IMR-90 (cell line): ENCODE data around the gene NPDC1. TPM values are rescaled to one million over a fixed set of nuclear protein-coding genes. Genes with fewer than 3 reads are reported as not detected.
A peak's percentile ranks its signal among the peaks of the same experiment; 100 is the strongest.

ENCODE experiments used
- ATAC-seq: fragments of 200-7000 bp; cut with Tn5 transposase; 2 replicates; pipeline ENCODE4 v1.9.1; 2020; ENCODE audit warnings: low read depth, mild to moderate bottlenecking, moderate library complexity
- BruUV-seq: library from RNA; stranded (reverse); fragments of 400-500 nt; replicated peaks from 2 replicates; lab custom pipeline; 2021; lab: Mats Ljungman, UMichigan
- CTCF ChIA-PET: fragments of 300-600 bp; formaldehyde crosslinking; extraction: SDS; loops from one replicate; lab custom pipeline; 2021; ENCODE audit warnings: antibody characterized with exemption; lab: Yijun Ruan, JAX
- POLR2A ChIA-PET: fragments of 300-600 bp; sonication (Branson Sonifier 250); formaldehyde crosslinking; loops from one replicate; lab custom pipeline; 2022; ENCODE audit warnings: antibody characterized with exemption; ENCODE audit not compliant: unreplicated experiment; lab: Charles Lee
- DNase-seq: peaks from one replicate; pipeline ENCODE4 v3.0.0; 2013
- H2AFZ ChIP-seq: replicated peaks from 2 replicates; pipeline ENCODE3; 2013; ENCODE audit warnings: low read length, mild to moderate bottlenecking; ENCODE audit not compliant: poor library complexity
- H2AK5ac ChIP-seq: 2 replicates; pipeline ENCODE4 v1.6.1; 2013; ENCODE audit warnings: low read depth, low read length, inconsistent platforms
- H2AK9ac ChIP-seq: replicated peaks from 2 replicates; pipeline ENCODE3; 2013; ENCODE audit warnings: mild to moderate bottlenecking, low read depth, low read length, moderate library complexity; ENCODE audit not compliant: poor library complexity
- H2BK120ac ChIP-seq: 2 replicates; pipeline ENCODE4 v1.6.1; 2013; ENCODE audit warnings: low read depth, low read length, inconsistent platforms
- H2BK15ac ChIP-seq: 3 replicates; pipeline ENCODE4 v1.6.1; 2013; ENCODE audit warnings: low read depth, low read length, inconsistent platforms
- H2BK20ac ChIP-seq: 2 replicates; pipeline ENCODE4 v1.6.1; 2013; ENCODE audit warnings: low read depth, mild to moderate bottlenecking, inconsistent platforms, low read length, moderate library complexity
- H2BK5ac ChIP-seq: 2 replicates; pipeline ENCODE4 v1.6.1; 2013; ENCODE audit warnings: mild to moderate bottlenecking, low read depth, low read length, inconsistent platforms; ENCODE audit not compliant: poor library complexity, severe bottlenecking
- H3K14ac ChIP-seq: replicated peaks from 2 replicates; pipeline ENCODE4 v1.6.1; 2013; ENCODE audit warnings: low read depth, low read length, inconsistent platforms
- H3K18ac ChIP-seq: 2 replicates; pipeline ENCODE4 v1.6.1; 2013; ENCODE audit warnings: low read depth, low read length, control low read depth
- H3K23ac ChIP-seq: 2 replicates; pipeline ENCODE4 v1.6.1; 2013; ENCODE audit warnings: low read depth, low read length, inconsistent platforms
- H3K27ac ChIP-seq: 2 replicates; pipeline ENCODE4 v1.5.1; 2013; ENCODE audit warnings: mild to moderate bottlenecking, control low read depth, low read length; ENCODE audit not compliant: insufficient read depth
- H3K27me3 ChIP-seq: 2 replicates; pipeline ENCODE4 v1.6.1; 2013; ENCODE audit warnings: low read length; ENCODE audit not compliant: control insufficient read depth, insufficient read depth
- H3K36me3 ChIP-seq: 2 replicates; pipeline ENCODE4 v1.6.1; 2013; ENCODE audit warnings: low read length, mixed read lengths; ENCODE audit not compliant: control insufficient read depth, insufficient read depth
- H3K4ac ChIP-seq: 2 replicates; pipeline ENCODE4 v1.6.1; 2013; ENCODE audit warnings: low read depth, low read length, inconsistent platforms
- H3K4me1 ChIP-seq: 2 replicates; pipeline ENCODE4 v1.6.1; 2013; ENCODE audit warnings: low read length, mixed read lengths; ENCODE audit not compliant: control insufficient read depth, insufficient read depth
- H3K4me2 ChIP-seq: 2 replicates; pipeline ENCODE4 v1.6.1; 2013; ENCODE audit warnings: low read depth, mild to moderate bottlenecking, control low read depth, low read length, moderate library complexity
- H3K4me3 ChIP-seq: 2 replicates; pipeline ENCODE4 v1.5.1; 2013; ENCODE audit warnings: low read depth, mild to moderate bottlenecking, control low read depth, low read length, moderate library complexity; ENCODE audit not compliant: insufficient read depth
- H3K56ac ChIP-seq: 2 replicates; pipeline ENCODE4 v1.6.1; 2013; ENCODE audit warnings: low read length, inconsistent platforms; ENCODE audit not compliant: insufficient read depth; ENCODE audit errors: extremely low read depth
- H3K79me1 ChIP-seq, 2 experiments: 2 replicates each; pipeline ENCODE4 v1.6.1; 2013; ENCODE audit warnings: low read length in 2 of 2, inconsistent platforms in 1 of 2, low read depth in 1 of 2
- H3K9ac ChIP-seq: 2 replicates; pipeline ENCODE4 v1.6.1; 2013; ENCODE audit warnings: low read depth, low read length, control low read depth
- H3K9me1 ChIP-seq: 2 replicates; pipeline ENCODE4 v1.6.1; 2013; ENCODE audit warnings: low read length, inconsistent platforms; ENCODE audit not compliant: insufficient read depth
- H3K9me3 ChIP-seq: 2 replicates; pipeline ENCODE4 v1.6.1; 2013; ENCODE audit warnings: low read length; ENCODE audit not compliant: control insufficient read depth, insufficient read depth
- H4K20me1 ChIP-seq: 2 replicates; pipeline ENCODE4 v1.6.1; 2013; ENCODE audit warnings: low read length, inconsistent platforms; ENCODE audit not compliant: insufficient read depth
- H4K5ac ChIP-seq: 2 replicates; pipeline ENCODE4 v1.6.1; 2013; ENCODE audit warnings: mild to moderate bottlenecking, low read depth, low read length, control low read depth
- H4K8ac ChIP-seq, 2 experiments: 2 replicates each; pipeline ENCODE4 v1.6.1; 2013; ENCODE audit warnings: low read depth in 2 of 2, low read length in 2 of 2, control low read depth in 1 of 2, inconsistent platforms in 1 of 2
- H4K91ac ChIP-seq: 2 replicates; pipeline ENCODE4 v1.6.1; 2013; ENCODE audit warnings: low read depth, low read length, inconsistent platforms; ENCODE audit not compliant: insufficient read depth
- BHLHE40 ChIP-seq: fragments of 150-350 bp; IDR thresholded peaks from 2 replicates; pipeline ENCODE4 v1.6.1; 2016; ENCODE audit warnings: mild to moderate bottlenecking, low read depth, low read length
- CHD1 ChIP-seq: IDR thresholded peaks from 2 replicates; pipeline ENCODE4 v1.6.1; 2012; ENCODE audit warnings: low read depth, low read length, improper control_type of control experiment
- FOS ChIP-seq: fragments of 150-350 bp; IDR thresholded peaks from 2 replicates; pipeline ENCODE4 v1.6.1; 2016; ENCODE audit warnings: low read depth, low read length
- MAFK ChIP-seq: IDR thresholded peaks from 2 replicates; pipeline ENCODE4 v1.6.1; 2012; ENCODE audit warnings: low read depth, low read length, improper control_type of control experiment
- MAZ ChIP-seq: IDR thresholded peaks from 2 replicates; pipeline ENCODE4 v1.6.1; 2012; ENCODE audit warnings: low read depth, mild to moderate bottlenecking, low read length, improper control_type of control experiment, moderate library complexity, borderline replicate concordance
- RCOR1 ChIP-seq: IDR thresholded peaks from 2 replicates; pipeline ENCODE4 v1.6.1; 2012; ENCODE audit warnings: mild to moderate bottlenecking, low read length, improper control_type of control experiment; ENCODE audit not compliant: insufficient replicate concordance
- WGBS, 2 experiments: methylation state at CpG; one replicate each; pipeline versions ENCODE4 v1.1.5 to v1.1.7; 2013; ENCODE audit warnings: missing lambda C conversion rate in 2 of 2; ENCODE audit not compliant: insufficient read length in 1 of 2; ENCODE audit errors: extremely low coverage in 2 of 2; 5-methylcytosine and 5-hydroxymethylcytosine counted together
- dilution Hi-C: fragments of 300-500 bp; cut with HindIII; formaldehyde crosslinking; loops from one replicate; pipeline ENCODE4 v1.14.3; 2018; ENCODE audit warnings: low sequenced_read_pairs; ENCODE audit not compliant: unreplicated experiment
- in situ Hi-C: fragments of 300-500 bp; cut with MboI; formaldehyde crosslinking; loops from 3 replicates; pipeline ENCODE4 v1.14.3; 2019; ENCODE audit warnings: low sequenced_read_pairs, inconsistent platforms, mixed read lengths
- intact Hi-C: fragments of 100-400 bp; cut with micrococcal nuclease; formaldehyde crosslinking; loops from 2 replicates; pipeline ENCODE4 v1.10.0; 2022
- polyA plus RNA-seq, 3 experiments: library from polyadenylated mRNA; depleted of rRNA; stranded (reverse); fragments of >200 nt; gene quantifications; 2 replicates each; pipeline ENCODE4 v1.2.3, GENCODE V29; 2012; ENCODE audit warnings: low replicate concordance in 1 of 3
- total RNA-seq: library from RNA; depleted of rRNA; stranded (reverse); fragments of >200 nt; gene quantifications from 2 replicates; pipeline ENCODE4 v1.2.3, GENCODE V29; 2012

NPDC1 gene
- total and polyA plus RNA-seq, 2 of the 4 experiments (the other 2 are of a cell fraction), result 2.7 to 58.1 TPM

DNA sequence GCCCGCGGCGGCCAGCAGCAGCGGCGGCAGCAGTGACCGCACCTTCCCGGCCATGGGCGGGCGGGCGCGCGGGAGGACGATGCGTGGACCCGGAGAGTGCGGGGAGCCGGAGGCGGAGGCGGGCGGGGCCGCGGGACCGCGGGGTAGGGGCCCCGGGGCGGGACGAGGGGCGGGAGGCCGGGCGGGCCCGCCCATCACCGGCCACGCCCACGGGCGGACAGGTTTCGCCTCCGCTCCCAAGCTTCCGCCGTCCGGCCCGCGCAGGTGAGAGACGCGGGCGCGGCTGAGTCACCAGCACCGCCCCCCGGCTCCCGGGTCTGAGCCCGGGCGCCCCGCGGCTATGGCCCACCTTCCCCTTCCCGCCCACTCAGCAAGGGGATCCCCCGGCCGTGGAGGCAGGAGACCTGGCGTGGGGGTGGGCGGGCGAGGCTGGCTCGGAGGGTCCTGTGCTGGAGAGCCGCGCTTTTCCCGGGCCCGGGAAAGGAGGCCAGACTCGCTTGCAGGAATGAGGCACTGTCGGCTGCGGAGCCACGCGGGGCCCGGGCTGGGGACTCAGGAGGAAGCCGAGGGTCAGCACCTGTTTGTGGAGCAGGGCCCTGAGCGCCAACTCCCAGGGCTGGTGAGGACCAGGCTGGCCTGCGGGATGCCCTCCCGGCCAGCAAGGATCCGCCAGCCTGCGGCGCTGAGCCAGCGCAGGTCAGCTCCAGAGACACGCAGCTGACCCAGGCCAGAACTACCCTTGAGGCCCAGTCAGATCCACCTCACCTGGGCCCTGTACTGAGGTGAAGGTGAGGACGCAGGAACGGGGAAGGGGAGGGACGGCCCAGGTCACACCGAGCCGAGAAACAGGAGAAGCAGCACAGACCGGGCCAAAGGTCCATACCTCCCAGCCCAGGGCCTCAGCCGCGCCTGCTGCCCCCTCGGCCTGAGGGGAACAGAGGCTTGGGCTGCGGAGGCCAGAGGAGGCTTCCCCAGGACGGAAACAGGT is 8.3 kb upstream of the NPDC1 start, which contains the start of gene ENTPD2:
ENTPD2 (minus strand) TSS at position 118 of the 988 bp plus-strand sequence; CDS start at position 54, 64 bp downstream.
- Histone ChIP-seq H3K27me3 (peaks cover 68% of the 10 kb centered on the region), H3K27ac (no peak within 1 kb of the TSS), H3K56ac (no peak within 1 kb of the TSS), H2AK5ac (no peak within 1 kb of the TSS), H4K8ac (no peak within 1 kb of the TSS), H3K79me1 (no peaks in the 10 kb centered on the region), H2BK5ac (no peak within 1 kb of the TSS), H3K9me3 (no peaks in the 10 kb centered on the region), H3K9ac (no peak within 1 kb of the TSS), H3K4me2 (no peak within 1 kb of the TSS), H2AK9ac (no peak within 1 kb of the TSS), H3K18ac (no peak within 1 kb of the TSS), H2AFZ (peak within 1 kb of the TSS; percentile 67), H2BK20ac (no peak within 1 kb of the TSS), H3K36me3 (no peaks in the 10 kb centered on the region), H2BK120ac (no peak within 1 kb of the TSS), H2BK15ac (no peak within 1 kb of the TSS), H3K4me3 (no peak within 1 kb of the TSS), H4K91ac (no peak within 1 kb of the TSS), H4K5ac (no peak within 1 kb of the TSS), H3K23ac (no peak within 1 kb of the TSS), H3K14ac (no peak within 1 kb of the TSS), H3K4ac (no peak within 1 kb of the TSS), H4K20me1 (no peaks in the 10 kb centered on the region; the same call in 1 of the 2 replicates), H3K9me1 (no peaks in the 10 kb centered on the region), H3K4me1 (peaks cover 3% of the 10 kb centered on the region; the same call in 1 of the 2 replicates)
- ATAC-seq (no peak), DNase-seq (no peak)
- dilution Hi-C loops (no loop called here), intact Hi-C loops (no loop called here), in situ Hi-C loops (no loop called here)
- 38% methylated on average over 40 of the region's 90 CpGs; no CpG with 5 or more reads in 1 of the 2 experiments for WGBS, 2 experiments
- ChIA-PET POLR2A (no interaction called here), CTCF (interaction anchor here (1.4 kb wide), 1 partner anchor 8 kb away, joined by 6 read pairs; the partner anchor contains the start of gene NPDC1)
- no TSS peak for BruUV-seq
- TF ChIP-seq RCOR1 (no peak), MAFK (no peak), FOS (no peak), BHLHE40 (no peak), MAZ (no peak), CHD1 (no peak)
